Lower lobe of right lung (tissue), 2 donors: ENCODE data around the gene TAS2R30. TPM values are rescaled to one million over a fixed set of nuclear protein-coding genes. Genes with fewer than 3 reads are reported as not detected.

Experiments
- ATAC-seq, 2 donors: fragments of 200-7000 bp; cut with Tn5 transposase; one replicate each; pipeline ENCODE4 v1.9.1; 2020 to 2022; ENCODE audit warnings: mild to moderate bottlenecking in 2 of 2, moderate library complexity in 2 of 2
- DNase-seq: peaks from one replicate; pipeline ENCODE4 v3.0.0-alpha.2; 2020
- H3K27ac ChIP-seq: fragments of 200-600 bp; one replicate; pipeline ENCODE4 v1.8.0; 2022
- H3K27me3 ChIP-seq: fragments of 200-600 bp; one replicate; pipeline ENCODE4 v1.8.0; 2022; ENCODE audit warnings: low read depth
- H3K36me3 ChIP-seq: fragments of 200-600 bp; one replicate; pipeline ENCODE4 v1.8.0; 2022; ENCODE audit warnings: mild to moderate bottlenecking
- H3K4me1 ChIP-seq: fragments of 200-600 bp; one replicate; pipeline ENCODE4 v1.8.0; 2022
- H3K4me3 ChIP-seq: fragments of 200-600 bp; one replicate; pipeline ENCODE4 v1.8.0; 2022; ENCODE audit warnings: mild to moderate bottlenecking
- H3K9me3 ChIP-seq: fragments of 200-600 bp; one replicate; pipeline ENCODE4 v1.8.0; 2022
- intact Hi-C: fragments of 100-400 bp; cut with DNase I; formaldehyde crosslinking; loops from one replicate; pipeline ENCODE4 v1.11.0; 2022
- total RNA-seq: library from RNA; stranded (reverse); fragmentation: NEBNext Ultra II Directional; extraction: Animal tissue kit (Norgen Biotek cat#: 25700); gene quantifications from one replicate; pipeline ENCODE4 v1.2.1, GENCODE V29; 2021
- TF ChIP-seq, protein P1 (sequence below): fragments of 200-600 bp; IDR thresholded peaks from one replicate; pipeline ENCODE4 v1.8.0; 2022; ENCODE audit warnings: antibody characterized with exemption, mild to moderate bottlenecking
- donor health status: DM: no; HTN: yes; CAD: no; lungs with severe emphysema.

The TAS2R30 gene
- total RNA-seq, 1 donor from 2014 or later = 3.9 TPM

DNA sequence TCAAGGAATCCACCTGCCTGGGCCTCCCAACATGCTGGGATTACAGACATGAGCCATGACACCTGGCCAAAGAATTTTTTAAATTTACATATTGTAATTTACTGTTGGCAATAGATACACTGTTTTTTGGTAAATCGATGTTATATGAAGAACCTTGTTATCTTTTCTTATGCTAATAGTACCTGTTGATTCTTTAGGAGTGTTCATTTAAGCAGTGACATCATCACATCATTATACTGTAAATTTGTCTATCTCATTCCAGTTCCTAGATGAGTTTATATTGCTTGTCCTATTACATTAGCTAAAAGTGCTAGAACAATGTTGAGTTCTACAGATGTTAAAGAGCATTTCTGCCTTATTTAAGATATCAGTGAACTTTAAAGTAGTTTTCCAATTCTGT, 13.0 kb upstream of the TAS2R30 start:
- no peaks in the 10 kb centered on the region for H3K27me3 ChIP-seq
- H3K36me3 ChIP-seq = no peaks in the 10 kb centered on the region
- intact Hi-C loops = no loop called here
- no peak for ATAC-seq
- TF ChIP-seq, protein P1, sequence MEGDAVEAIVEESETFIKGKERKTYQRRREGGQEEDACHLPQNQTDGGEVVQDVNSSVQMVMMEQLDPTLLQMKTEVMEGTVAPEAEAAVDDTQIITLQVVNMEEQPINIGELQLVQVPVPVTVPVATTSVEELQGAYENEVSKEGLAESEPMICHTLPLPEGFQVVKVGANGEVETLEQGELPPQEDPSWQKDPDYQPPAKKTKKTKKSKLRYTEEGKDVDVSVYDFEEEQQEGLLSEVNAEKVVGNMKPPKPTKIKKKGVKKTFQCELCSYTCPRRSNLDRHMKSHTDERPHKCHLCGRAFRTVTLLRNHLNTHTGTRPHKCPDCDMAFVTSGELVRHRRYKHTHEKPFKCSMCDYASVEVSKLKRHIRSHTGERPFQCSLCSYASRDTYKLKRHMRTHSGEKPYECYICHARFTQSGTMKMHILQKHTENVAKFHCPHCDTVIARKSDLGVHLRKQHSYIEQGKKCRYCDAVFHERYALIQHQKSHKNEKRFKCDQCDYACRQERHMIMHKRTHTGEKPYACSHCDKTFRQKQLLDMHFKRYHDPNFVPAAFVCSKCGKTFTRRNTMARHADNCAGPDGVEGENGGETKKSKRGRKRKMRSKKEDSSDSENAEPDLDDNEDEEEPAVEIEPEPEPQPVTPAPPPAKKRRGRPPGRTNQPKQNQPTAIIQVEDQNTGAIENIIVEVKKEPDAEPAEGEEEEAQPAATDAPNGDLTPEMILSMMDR = no peak
- no peaks in the 10 kb centered on the region for H3K4me1 ChIP-seq
- no peak overlapping the region for H3K27ac ChIP-seq
- H3K4me3 ChIP-seq = no peak overlapping the region
- DNase-seq = no peak
- peaks cover 17% of the 10 kb centered on the region for H3K9me3 ChIP-seq

DNA sequence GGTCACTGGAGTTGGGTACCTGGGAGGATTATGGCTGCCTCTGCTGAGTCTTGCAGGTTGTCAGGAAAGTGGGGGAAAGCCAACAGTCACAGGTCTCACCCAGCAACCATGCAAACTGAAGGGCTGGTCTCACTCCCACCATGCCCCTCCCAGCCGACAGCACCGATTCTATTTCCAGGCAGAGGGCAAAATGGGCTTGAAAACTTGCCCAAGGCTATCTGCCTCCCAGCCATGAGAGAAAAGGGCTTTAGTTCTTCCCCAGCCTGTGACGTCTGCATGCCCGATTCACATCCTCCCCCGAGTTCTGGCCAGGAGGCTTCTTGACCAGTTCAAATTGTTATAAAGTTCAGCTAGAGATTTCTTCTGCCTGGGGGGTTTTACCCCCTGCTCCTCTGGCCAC, 9.9 kb upstream of the TAS2R30 start:
- Histone ChIP-seq H3K27me3 (no peaks in the 10 kb centered on the region), H3K27ac (no peak overlapping the region), H3K9me3 (peaks cover 17% of the 10 kb centered on the region), H3K4me3 (no peak overlapping the region), H3K36me3 (no peaks in the 10 kb centered on the region), H3K4me1 (no peaks in the 10 kb centered on the region)
- DNase-seq = no peak
- no peak for ATAC-seq
- intact Hi-C loops = no loop called here
- TF ChIP-seq, protein P1 = no peak

DNA sequence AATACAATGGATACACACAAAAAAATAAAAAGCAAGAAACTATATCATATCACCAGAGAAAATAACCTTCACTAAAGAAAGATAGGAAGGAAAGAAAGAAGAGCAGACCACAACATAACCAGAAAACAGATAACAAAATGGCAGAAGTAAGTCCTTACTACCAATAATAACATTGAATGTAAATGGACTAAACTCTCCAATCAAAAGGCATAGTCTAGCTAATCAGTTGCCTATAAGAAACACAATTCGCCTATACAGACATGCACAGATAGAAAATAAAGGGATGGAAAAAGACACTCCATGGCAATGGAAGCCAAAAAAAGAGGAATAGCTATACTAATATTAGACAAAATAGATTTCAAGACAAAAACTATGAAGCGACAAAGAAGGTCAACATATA, 8.9 kb upstream of the TAS2R30 start:
- no peaks in the 10 kb centered on the region for H3K36me3 ChIP-seq
- H3K9me3 ChIP-seq = peaks cover 17% of the 10 kb centered on the region
- ATAC-seq (no peak), DNase-seq (no peak)
- H3K4me3 ChIP-seq = no peak overlapping the region
- intact Hi-C loops = no loop called here
- no peaks in the 10 kb centered on the region for H3K27me3 ChIP-seq
- no peak overlapping the region for H3K27ac ChIP-seq
- TF ChIP-seq, protein P1 = no peak
- no peaks in the 10 kb centered on the region for H3K4me1 ChIP-seq

DNA sequence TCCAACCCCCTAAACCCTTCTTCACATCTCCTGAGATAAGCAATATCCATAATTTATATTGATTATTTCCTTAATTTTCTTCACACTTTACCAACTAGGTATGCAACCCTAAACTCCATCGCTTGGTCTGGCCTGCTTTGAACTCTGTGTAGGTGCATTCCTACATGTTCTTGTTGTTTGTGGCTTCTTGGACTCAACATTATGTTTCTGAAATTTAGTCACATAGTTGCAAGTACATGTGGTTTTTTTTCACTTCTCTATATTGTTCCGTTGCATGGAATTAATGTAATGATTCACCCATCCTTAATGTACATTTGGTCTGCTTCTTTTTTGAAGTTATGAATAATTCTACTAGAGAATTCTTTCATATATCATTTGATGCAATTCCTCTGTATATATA, 1.6 kb upstream of the TAS2R30 start:
- TF ChIP-seq, protein P1 = no peak
- DNase-seq = no peak
- H3K4me1 ChIP-seq = no peaks in the 10 kb centered on the region
- no peaks in the 10 kb centered on the region for H3K36me3 ChIP-seq
- no peak overlapping the region for H3K4me3 ChIP-seq
- no peaks in the 10 kb centered on the region for H3K27me3 ChIP-seq
- H3K27ac ChIP-seq = no peak overlapping the region
- ATAC-seq = no peak
- intact Hi-C loops = no loop called here
- no peaks in the 10 kb centered on the region for H3K9me3 ChIP-seq

DNA sequence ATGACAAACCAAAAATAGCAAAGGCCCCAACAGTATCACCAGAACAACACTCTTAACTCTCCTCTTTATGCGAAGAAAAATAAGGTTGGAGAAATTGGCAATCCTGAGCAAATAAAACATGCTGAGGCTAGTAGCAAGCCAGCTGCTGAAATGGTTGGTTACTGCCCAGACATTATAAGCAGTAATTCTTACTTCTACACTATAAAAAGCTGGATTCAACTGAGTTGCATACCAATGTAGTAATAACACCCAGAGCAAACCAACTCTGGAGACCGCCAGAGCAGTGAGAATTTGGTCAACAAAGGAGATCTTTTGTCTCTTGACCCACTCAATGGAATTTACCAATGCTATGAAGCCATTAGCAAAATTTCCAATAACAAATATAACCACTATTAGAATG, 628 bp downstream of the TAS2R30 start:
- no peaks in the 10 kb centered on the region for H3K27me3 ChIP-seq
- H3K4me3 ChIP-seq = no peak overlapping the region
- H3K4me1 ChIP-seq = no peaks in the 10 kb centered on the region
- ATAC-seq (no peak), DNase-seq (no peak)
- H3K36me3 ChIP-seq = no peaks in the 10 kb centered on the region
- TF ChIP-seq, protein P1 = no peak
- intact Hi-C loops = no loop called here
- H3K9me3 ChIP-seq = no peaks in the 10 kb centered on the region
- H3K27ac ChIP-seq = no peak overlapping the region

DNA sequence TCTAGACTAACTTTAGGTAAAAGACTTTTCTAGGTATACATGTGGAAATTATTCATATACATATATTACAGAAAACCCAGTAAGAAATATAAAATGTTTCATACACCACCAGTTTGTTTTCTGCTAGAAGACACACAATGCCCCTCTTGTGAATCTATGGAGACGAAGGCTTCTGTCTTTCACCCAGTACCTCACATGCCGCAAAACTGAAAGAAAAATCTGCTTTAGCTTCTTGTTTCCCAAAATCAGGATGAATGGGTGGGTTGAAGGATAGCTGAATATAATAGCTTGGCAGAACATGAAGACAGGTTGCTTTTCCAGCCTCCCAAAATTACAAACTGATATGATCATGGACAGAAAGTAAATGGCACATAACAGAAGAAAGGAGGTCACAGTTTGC, 1.3 kb downstream of the TAS2R30 start:
- no peaks in the 10 kb centered on the region for H3K27me3 ChIP-seq
- no peaks in the 10 kb centered on the region for H3K4me1 ChIP-seq
- no peak for DNase-seq
- H3K27ac ChIP-seq = no peak overlapping the region
- TF ChIP-seq, protein P1 = no peak
- no peaks in the 10 kb centered on the region for H3K9me3 ChIP-seq
- H3K4me3 ChIP-seq = no peak overlapping the region
- ATAC-seq = no peak
- intact Hi-C loops = no loop called here
- no peaks in the 10 kb centered on the region for H3K36me3 ChIP-seq
